Dermis microvascular lymphatic vessel endothelial cell (primary cell): ENCODE data around the gene D2HGDH. TPM values are rescaled to one million over a fixed set of nuclear protein-coding genes. Genes with fewer than 3 reads are reported as not detected.
"Not testable (repeated sequence)": the region's sequence is repeated elsewhere in the genome, so short reads cannot be mapped to it uniquely, and the experiment has no call there.

Experiments used
- DNase-seq, 2 donors: peaks; one replicate each; pipeline versions ENCODE4 v3.0.0 to v3.0.0-alpha.2; 2010; ENCODE audit warnings: low read depth in 2 of 2
- total RNA-seq: library from RNA; depleted of rRNA; stranded (reverse); fragments of >200 nt; gene quantifications from 2 replicates; pipeline ENCODE4 v1.2.1, GENCODE V29; 2014

The D2HGDH gene
- total RNA-seq, 1 donor from 2014 or later = 10.9 TPM

- DNase-seq = no peak
Measured at GRCh38 chr2:241768850-241769249, 34.4 kb downstream of the D2HGDH start.

DNA sequence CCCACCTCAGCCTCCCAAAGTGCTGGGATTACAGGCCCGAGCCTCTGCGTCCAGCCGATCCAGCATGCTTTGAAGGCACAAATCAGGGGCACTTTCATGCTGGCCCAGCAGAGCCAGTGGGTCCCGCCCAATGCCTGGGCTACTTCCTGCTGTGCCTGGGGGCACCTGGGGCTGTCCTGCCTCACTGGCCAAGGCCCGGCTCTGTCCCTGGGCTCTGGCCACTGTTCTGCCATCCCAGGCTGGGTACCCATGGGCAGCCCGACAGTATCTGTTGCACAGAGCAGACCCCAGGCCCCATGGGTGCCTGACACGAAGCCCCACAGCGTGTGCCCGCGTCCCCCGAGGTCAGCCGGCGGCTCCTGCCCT lies 35.4 kb downstream of the D2HGDH start:
- DNase-seq = no peak

GRCh38 chr2:241770185-241770935 lies 35.9 kb downstream of the D2HGDH start:
- no peak for DNase-seq

- no peak for DNase-seq
Measured at GRCh38 chr2:241770936-241771285, 36.5 kb downstream of the D2HGDH start.

- DNase-seq = no peak
Measured at GRCh38 chr2:241771286-241772062, 37.0 kb downstream of the D2HGDH start.

DNA sequence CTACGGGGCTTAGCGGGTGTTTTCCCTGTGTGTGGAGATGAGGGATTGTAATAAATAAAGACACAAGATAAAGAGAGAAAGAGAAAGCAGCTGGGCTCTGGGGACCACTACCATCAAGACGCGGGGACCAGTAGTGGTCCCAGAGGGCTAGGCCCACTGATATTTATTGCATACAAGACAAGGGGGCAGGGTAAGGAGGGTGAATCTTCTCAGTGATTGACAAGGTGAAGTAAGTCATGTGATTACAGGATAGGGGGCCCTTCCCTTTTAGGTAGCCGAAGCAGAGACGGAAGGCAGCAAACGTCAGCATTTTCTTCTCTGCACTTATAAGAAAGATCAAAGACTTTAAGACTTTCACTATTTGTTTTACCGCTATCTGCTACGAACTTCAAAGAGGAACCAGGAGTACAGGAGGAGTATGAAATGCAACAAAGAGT lies 37.7 kb downstream of the D2HGDH start:
- no peak for DNase-seq

- peak in 1 of 2 donors; percentile 24 for DNase-seq
Measured at GRCh38 chr2:241773511-241774418, 39.3 kb downstream of the D2HGDH start.

DNA sequence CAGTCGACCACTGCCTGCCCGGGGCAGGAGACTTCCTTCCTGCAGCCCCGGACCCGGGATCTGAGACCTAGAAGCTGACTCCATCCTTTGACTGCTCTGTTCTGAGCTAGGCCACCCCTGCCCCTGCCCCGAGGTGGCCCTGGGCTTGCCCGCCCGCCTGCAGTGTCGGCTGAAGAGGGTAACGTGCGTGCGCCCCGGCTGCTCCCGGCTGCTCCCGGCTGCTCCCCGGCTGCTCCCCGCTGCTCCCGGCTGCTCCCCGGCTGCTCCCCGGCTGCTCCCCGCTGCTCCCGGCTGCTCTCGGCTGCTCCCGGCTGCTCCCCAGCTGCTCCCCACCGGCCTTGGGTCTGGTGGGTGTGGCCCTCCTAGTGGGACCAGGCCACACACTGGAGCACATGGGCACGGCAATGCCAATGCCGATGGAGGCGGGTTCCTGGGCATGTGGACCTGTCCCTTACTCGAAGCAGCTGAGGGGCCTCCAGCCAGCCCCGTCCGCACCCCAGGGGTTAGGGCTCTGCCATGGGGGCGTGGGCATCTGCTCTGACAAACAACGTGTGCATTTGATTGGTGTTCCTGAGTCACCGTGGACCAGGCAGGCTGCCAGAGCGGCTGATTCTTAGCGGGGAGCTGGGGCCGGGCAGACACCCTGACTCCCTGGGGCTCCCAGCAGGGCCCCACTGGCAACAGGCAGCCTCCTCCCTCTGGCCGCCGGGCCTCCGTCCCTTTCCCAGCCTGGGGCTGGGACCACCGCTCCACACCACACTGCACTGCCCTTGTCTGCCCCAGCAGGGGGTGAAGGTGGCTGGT lies 40.2 kb downstream of the D2HGDH start:
- peak in 1 of 2 donors; percentile 15 for DNase-seq

GRCh38 chr2:241775223-241776177 lies 41.1 kb downstream of the D2HGDH start:
- no peak for DNase-seq

- DNase-seq = no peak
Measured at GRCh38 chr2:241776336-241777169, 42.1 kb downstream of the D2HGDH start, which contains the start of gene GAL3ST2. TSS of gene GAL3ST2 (plus strand) at chr2:241776822. CDS start at chr2:241776956, 134 bp downstream.

GRCh38 chr2:241777170-241777685 lies 42.8 kb downstream of the D2HGDH start:
- no peak for DNase-seq

DNA sequence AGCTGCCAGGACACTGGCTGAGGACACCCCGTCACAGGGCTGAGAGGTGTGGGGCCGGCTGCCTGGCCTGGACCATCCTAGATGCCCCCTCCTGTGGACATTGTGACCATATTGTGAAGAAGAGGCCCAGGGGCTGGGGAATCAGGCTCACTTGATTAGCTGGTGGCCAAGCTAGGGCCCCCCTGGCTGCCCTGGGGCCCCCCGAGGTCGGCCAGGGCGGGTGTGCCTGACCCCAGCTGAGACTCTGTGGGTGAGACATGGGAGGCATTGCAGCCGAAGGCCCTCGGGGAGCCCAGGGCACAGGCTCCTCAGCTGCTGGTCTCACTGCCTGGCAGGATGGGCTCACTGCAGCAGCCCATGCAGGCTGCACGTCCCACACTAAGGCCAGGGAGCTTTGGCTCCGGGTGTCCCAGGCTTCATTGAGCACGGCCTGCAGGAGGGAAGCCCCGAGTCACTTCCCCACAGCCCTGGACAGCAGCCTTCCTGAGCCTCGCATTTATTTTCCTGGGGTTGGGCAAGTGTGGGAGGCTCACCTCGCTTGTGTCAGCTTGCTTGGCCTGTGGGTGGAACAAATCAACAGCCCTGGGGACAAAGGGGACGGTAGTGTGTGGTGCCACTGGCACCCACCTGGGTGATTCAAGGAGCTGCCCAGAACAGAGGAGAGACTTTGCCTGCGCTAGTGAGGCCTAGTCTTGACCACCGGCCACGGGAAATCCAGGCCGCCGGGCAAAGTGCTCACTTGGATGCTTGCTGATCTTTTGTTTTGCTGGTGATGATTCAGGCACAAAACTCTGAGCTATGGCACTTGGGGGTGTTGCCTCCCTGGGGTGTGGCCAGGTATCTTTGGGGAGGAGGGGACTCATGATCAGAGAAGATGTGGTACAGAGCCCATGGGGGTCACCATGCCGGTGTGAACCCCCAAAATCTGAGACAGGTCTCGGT lies 43.5 kb downstream of the D2HGDH start:
- DNase-seq = no peak

DNA sequence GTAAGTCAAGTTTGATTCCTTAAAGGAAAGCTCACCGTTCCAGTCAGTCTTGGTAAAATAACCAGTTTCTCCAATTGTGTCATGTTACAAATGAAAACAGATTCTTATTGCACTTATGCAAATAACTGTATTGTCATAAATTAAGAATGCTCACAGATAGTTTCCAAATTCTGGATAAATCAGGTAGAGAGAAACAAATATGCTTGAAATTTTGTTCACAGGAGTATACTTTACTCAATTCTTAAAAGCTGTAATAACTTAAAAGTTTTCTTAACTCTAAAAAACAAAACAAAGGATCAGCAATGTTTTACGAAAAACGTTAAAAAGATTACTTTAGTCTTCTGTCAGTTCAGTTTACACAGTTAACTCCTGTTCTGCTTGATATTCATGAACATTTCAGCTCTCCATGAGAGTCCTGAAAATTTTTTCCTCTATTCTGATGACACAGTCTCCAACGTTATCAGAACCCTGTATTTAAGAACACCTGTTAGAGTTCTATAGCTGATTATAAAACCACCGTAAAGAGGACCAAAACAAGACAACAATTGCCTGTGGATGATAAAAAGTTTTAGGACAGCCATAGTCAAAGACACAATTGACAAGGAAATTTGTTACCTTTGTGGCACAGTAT lies 46.6 kb downstream of the D2HGDH start:
- no peak for DNase-seq

- not testable (repeated sequence) for DNase-seq
Measured at GRCh38 chr2:241782053-241782452, 47.6 kb downstream of the D2HGDH start.

GRCh38 chr2:241788135-241788534 lies 53.7 kb downstream of the D2HGDH start:
- no peak for DNase-seq

DNA sequence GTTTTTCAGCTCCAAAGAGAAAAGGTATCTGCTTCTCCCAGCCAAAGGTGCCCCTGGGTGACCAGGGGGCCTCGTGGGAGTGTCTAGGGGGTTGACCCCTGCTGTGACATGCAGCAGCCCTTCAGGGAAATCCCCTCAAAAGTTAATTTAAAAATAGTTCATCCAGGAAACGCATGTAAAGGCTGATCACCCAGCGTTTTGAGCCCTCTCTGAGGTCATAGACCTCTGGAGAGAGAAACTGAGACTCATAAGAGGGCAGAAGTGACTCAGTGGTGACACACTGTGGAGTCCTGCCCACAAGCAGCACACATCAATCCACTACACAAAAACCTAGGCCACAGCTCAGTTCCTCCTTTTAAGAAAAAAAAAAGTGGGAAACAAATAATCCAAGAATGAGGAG lies 54.1 kb downstream of the D2HGDH start:
- no peak for DNase-seq

DNA sequence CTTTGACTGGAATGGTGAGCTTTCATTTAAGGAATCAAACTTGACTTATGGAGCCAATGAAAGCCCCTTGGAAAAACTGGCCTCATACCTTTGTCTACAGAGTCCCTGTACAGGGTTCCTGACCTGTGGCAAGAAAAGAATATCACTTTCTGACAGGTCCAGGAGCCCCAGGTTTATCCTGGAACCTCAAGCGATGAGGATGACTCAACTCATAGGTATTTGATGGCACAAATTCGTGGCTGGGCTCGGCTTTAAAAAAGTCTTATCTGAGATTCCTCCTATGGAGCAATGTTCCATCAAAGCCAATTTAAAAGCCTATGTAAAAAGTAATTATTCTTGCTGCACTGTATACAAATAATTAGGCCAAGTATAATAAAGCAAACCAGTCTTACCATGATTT lies 57.0 kb downstream of the D2HGDH start:
- not testable (repeated sequence) for DNase-seq
